KG1 (cell line): Measurements from ENCODE around the gene ISOC1.
A peak's percentile ranks its signal among the peaks of the same experiment; 100 is the strongest.

Experiments used
- DNase-seq: peaks from one replicate; lab custom pipeline; 2025; lab: John Stamatoyannopoulos, UW

ISOC1 gene

GRCh38 chr5:129094087-129094923 is at the start of gene ISOC1:
TSS of gene ISOC1 (plus strand) at chr5:129094749. CDS start at chr5:129094767, 18 bp downstream.
- DNase-seq, result peak; percentile 36

- DNase-seq, result no peak
Observed at GRCh38 chr5:129046151-129046550, 48.4 kb upstream of the ISOC1 start.

- DNase-seq, result no peak
Observed at GRCh38 chr5:129048509-129048908, 46.0 kb upstream of the ISOC1 start.

- no peak for DNase-seq
Observed at GRCh38 chr5:129049126-129049799, 45.3 kb upstream of the ISOC1 start.

GRCh38 chr5:129051283-129051682 is 43.3 kb upstream of the ISOC1 start:
- no peak for DNase-seq

GRCh38 chr5:129053438-129053837 is 41.1 kb upstream of the ISOC1 start:
- DNase-seq, result no peak

- no peak for DNase-seq
Observed at GRCh38 chr5:129057329-129057728, 37.2 kb upstream of the ISOC1 start.

- DNase-seq, result no peak
Observed at GRCh38 chr5:129061849-129062248, 32.7 kb upstream of the ISOC1 start.

GRCh38 chr5:129063483-129064113 is 31.0 kb upstream of the ISOC1 start:
- no peak for DNase-seq

GRCh38 chr5:129065721-129066120 is 28.8 kb upstream of the ISOC1 start:
- DNase-seq, result no peak

GRCh38 chr5:129067745-129068144 is 26.8 kb upstream of the ISOC1 start:
- no peak for DNase-seq

GRCh38 chr5:129069292-129069691 is 25.3 kb upstream of the ISOC1 start:
- no peak for DNase-seq

- no peak for DNase-seq
Observed at GRCh38 chr5:129073111-129073510, 21.4 kb upstream of the ISOC1 start.

- DNase-seq, result no peak
Observed at GRCh38 chr5:129074903-129075302, 19.6 kb upstream of the ISOC1 start.

GRCh38 chr5:129077433-129078075 is 17.0 kb upstream of the ISOC1 start:
- DNase-seq, result no peak

- no peak for DNase-seq
Observed at GRCh38 chr5:129078247-129078646, 16.3 kb upstream of the ISOC1 start.

GRCh38 chr5:129078660-129079059 is 15.9 kb upstream of the ISOC1 start:
- no peak for DNase-seq

GRCh38 chr5:129079496-129079895 is 15.1 kb upstream of the ISOC1 start:
- no peak for DNase-seq

- DNase-seq, result no peak
Observed at GRCh38 chr5:129080766-129081165, 13.8 kb upstream of the ISOC1 start.

GRCh38 chr5:129082225-129083136 is 12.1 kb upstream of the ISOC1 start:
- no peak for DNase-seq
